HepG2 (cell line): ENCODE measurements around the gene DCP2. TPM values are rescaled to one million over a fixed set of nuclear protein-coding genes. Genes with fewer than 3 reads are reported as not detected.

Source experiments
- E2F5 ChIP-seq: sonication (generic); formaldehyde crosslinking; conservative IDR thresholded peaks from 2 replicates; pipeline ENCODE4 v1.4.0; 2020; ENCODE audit warnings: missing genetic modification reagents
- GATA4 ChIP-seq: sonication (generic); IDR thresholded peaks from 2 replicates; pipeline ENCODE4 v1.6.1; 2016; ENCODE audit warnings: antibody characterized with exemption, low read depth, borderline replicate concordance
- HNF4A ChIP-seq: sonication (generic); formaldehyde crosslinking; IDR thresholded peaks from 2 replicates; pipeline ENCODE4 v1.4.0; 2020; ENCODE audit warnings: missing genetic modification reagents
- IRF2 ChIP-seq: IDR thresholded peaks from 2 replicates; pipeline ENCODE4 v1.6.1; 2018; ENCODE audit warnings: missing genetic modification reagents, missing compliant biosample characterization
- JUN ChIP-seq: sonication (generic); formaldehyde crosslinking; IDR thresholded peaks from 2 replicates; pipeline ENCODE4 v1.4.0; 2020; ENCODE audit warnings: mild to moderate bottlenecking, missing genetic modification reagents
- RXRA ChIP-seq: sonication (generic); formaldehyde crosslinking; IDR thresholded peaks from 2 replicates; pipeline ENCODE4 v1.5.1; 2020; ENCODE audit warnings: missing genetic modification reagents
- SATB2 ChIP-seq: sonication (generic); formaldehyde crosslinking; IDR thresholded peaks from 2 replicates; pipeline ENCODE4 v1.5.0; 2020; ENCODE audit warnings: missing genetic modification reagents
- SMARCC2 ChIP-seq: fragments of 450-650 bp; IDR thresholded peaks from 2 replicates; pipeline ENCODE4 v1.6.1; 2017; ENCODE audit warnings: antibody characterized with exemption, mild to moderate bottlenecking
- SNAPC4 ChIP-seq: sonication (generic); formaldehyde crosslinking; IDR thresholded peaks from 2 replicates; pipeline ENCODE4 v1.4.0; 2020; ENCODE audit warnings: mild to moderate bottlenecking, missing genetic modification reagents
- TCF7 ChIP-seq: sonication (generic); IDR thresholded peaks from 2 replicates; pipeline ENCODE4 v1.6.1; 2016; ENCODE audit warnings: antibody characterized with exemption, low read depth
- ZBTB43 ChIP-seq: sonication (generic); formaldehyde crosslinking; conservative IDR thresholded peaks from 2 replicates; pipeline ENCODE4 v1.4.0; 2020; ENCODE audit warnings: missing genetic modification reagents
- ZNF335 ChIP-seq: sonication (generic); formaldehyde crosslinking; IDR thresholded peaks from 2 replicates; pipeline ENCODE4 v1.4.0; 2020; ENCODE audit warnings: missing genetic modification reagents
- ZNF430 ChIP-seq: sonication (generic); formaldehyde crosslinking; IDR thresholded peaks from 2 replicates; pipeline ENCODE4 v1.9.0; 2021; ENCODE audit warnings: mild to moderate bottlenecking, missing genetic modification reagents
- ZNF639 ChIP-seq: conservative IDR thresholded peaks from 2 replicates; pipeline ENCODE4 v1.6.1; 2018; ENCODE audit warnings: missing genetic modification reagents
- ZNF644 ChIP-seq: IDR thresholded peaks from 2 replicates; pipeline ENCODE4 v1.6.1; 2016; ENCODE audit warnings: low read depth
- polyA plus RNA-seq, 8 experiments: library from polyadenylated mRNA; depleted of rRNA in 3 of 8; stranded (reverse) in 7 of 8; unstranded in 1 of 8; fragments of >200 nt; fragmentation: Illumina TruSeq in 4 of 8; extraction: Trizol in 4 of 8; gene quantifications; 2 replicates each; pipeline versions ENCODE4 v1.2.1 to v1.2.3, GENCODE V29; 2011 to 2016; ENCODE audit warnings: low read depth in 4 of 8, missing spikeins in 1 of 8, mixed read lengths in 1 of 8; ENCODE audit not compliant: insufficient read depth in 1 of 8
- total RNA-seq, 5 experiments: library from RNA; depleted of rRNA; stranded (reverse); fragments of >200 nt; fragmentation: Illumina TruSeq; extraction: Trizol; gene quantifications; 2 replicates each; pipeline ENCODE4 v1.2.3, GENCODE V29; 2016; ENCODE audit warnings: low read depth in 1 of 5
- TF ChIP-seq, protein P1 (sequence below): sonication (generic); formaldehyde crosslinking; IDR thresholded peaks from 2 replicates; pipeline ENCODE4 v1.9.0; 2021; ENCODE audit warnings: missing genetic modification reagents, borderline replicate concordance

The DCP2 gene
- total and polyA plus RNA-seq, 2 of the 13 experiments (the other 11 are each of a cell fraction or from before 2014, with no cell fraction given): 16.2 to 63.4 TPM

- TF ChIP-seq GATA4: no peak
- no peak for TF ChIP-seq SNAPC4 (CRISPR knock-in tag)
- TF ChIP-seq RXRA (CRISPR knock-in tag): no peak
- peak; percentile 72 for TF ChIP-seq TCF7
- TF ChIP-seq, protein P1, sequence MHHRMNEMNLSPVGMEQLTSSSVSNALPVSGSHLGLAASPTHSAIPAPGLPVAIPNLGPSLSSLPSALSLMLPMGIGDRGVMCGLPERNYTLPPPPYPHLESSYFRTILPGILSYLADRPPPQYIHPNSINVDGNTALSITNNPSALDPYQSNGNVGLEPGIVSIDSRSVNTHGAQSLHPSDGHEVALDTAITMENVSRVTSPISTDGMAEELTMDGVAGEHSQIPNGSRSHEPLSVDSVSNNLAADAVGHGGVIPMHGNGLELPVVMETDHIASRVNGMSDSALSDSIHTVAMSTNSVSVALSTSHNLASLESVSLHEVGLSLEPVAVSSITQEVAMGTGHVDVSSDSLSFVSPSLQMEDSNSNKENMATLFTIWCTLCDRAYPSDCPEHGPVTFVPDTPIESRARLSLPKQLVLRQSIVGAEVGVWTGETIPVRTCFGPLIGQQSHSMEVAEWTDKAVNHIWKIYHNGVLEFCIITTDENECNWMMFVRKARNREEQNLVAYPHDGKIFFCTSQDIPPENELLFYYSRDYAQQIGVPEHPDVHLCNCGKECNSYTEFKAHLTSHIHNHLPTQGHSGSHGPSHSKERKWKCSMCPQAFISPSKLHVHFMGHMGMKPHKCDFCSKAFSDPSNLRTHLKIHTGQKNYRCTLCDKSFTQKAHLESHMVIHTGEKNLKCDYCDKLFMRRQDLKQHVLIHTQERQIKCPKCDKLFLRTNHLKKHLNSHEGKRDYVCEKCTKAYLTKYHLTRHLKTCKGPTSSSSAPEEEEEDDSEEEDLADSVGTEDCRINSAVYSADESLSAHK: no peak
- no peak for TF ChIP-seq ZNF639 (CRISPR knock-in tag)
- peak; percentile 48; the same call in 1 of the 2 replicates for TF ChIP-seq IRF2 (CRISPR knock-in tag)
- TF ChIP-seq JUN (CRISPR knock-in tag): peak; percentile 45; the same call in 1 of the 2 replicates
- TF ChIP-seq ZBTB43 (CRISPR knock-in tag): 0 out of 2 replicates have a peak, but pooled peaks have one; percentile 39
- peak; percentile 47; the same call in 1 of the 2 replicates for TF ChIP-seq ZNF430 (CRISPR knock-in tag)
- 0 out of 2 replicates have a peak, but pooled peaks have one; percentile 37 for TF ChIP-seq SATB2 (CRISPR knock-in tag)
- TF ChIP-seq E2F5 (CRISPR knock-in tag): no peak
- peak; percentile 38; the same call in 1 of the 2 replicates for TF ChIP-seq ZNF644 (CRISPR knock-in tag)
- no peak for TF ChIP-seq ZNF335
- TF ChIP-seq SMARCC2: 0 out of 2 replicates have a peak, but pooled peaks have one; percentile 52
- TF ChIP-seq HNF4A (CRISPR knock-in tag): peak; percentile 33; the same call in 1 of the 2 replicates
Measured at GRCh38 chr5:113020461-113021273, 44.1 kb downstream of the DCP2 start (continued).
